NCI-H82 treated with DMSO at 0.1 percent for 48 hours (cell line): ENCODE data around the gene DDX3X.
"Not testable (repeated sequence)": the region's sequence is repeated elsewhere in the genome, so short reads cannot be mapped to it uniquely, and the experiment has no call there.

ENCODE experiments used
- DNase-seq: peaks from one replicate; lab custom pipeline; 2025; ENCODE audit not compliant: unreplicated experiment; lab: John Stamatoyannopoulos, UW

Gene DDX3X

DNA sequence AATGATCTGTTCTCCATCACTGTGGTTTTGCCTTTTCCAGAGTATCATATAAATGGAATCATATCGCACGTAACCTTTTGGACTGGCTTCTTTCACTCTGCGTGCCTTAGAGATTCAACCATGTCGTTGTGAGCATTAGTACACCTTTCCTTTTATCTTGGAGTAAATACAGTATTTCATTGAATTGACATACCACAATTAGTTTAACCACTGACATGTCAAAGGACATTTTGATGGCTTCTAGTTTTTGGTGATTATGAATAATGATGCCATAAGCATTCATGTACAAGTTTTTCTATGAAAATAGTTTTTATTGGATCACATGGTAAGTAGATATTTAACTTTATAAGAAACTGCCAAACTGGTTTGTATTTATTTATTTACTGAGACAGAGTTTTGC lies 35.2 kb downstream of the DDX3X start:
- no peak for DNase-seq

- not testable (repeated sequence) for DNase-seq
These were observed 37.6 kb downstream of the DDX3X start for GRCh38 chrX:41371575-41371974.

DNA sequence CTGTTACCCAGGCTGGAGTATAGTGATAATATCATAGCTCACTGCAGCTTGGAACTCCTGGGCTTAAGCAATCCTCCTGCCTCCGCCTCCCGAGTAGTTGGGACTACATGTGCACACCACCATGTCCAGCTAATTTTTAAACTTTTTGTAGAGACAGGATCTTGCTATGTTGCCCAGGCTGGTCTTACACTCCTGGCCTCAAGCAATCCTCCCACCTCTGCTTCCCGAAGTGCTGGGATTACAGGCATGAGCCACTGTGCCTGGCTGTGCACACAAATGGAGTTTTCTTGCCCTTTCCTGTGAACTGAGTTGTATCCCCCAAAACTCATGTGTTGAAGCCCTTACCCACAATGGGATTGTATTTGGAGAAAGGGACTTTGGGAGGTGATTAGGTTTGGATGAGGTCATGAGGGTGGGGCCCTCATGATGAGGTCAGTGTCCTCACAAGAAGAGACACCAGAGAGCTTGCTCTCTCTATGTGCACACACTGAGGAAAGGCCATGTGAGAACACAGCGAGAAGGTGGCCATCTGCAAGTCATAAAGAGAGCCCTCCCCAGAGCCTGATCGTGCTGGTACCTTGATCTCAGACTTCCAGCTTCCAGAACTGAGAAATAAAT lies 40.1 kb downstream of the DDX3X start:
- no peak for DNase-seq

DNA sequence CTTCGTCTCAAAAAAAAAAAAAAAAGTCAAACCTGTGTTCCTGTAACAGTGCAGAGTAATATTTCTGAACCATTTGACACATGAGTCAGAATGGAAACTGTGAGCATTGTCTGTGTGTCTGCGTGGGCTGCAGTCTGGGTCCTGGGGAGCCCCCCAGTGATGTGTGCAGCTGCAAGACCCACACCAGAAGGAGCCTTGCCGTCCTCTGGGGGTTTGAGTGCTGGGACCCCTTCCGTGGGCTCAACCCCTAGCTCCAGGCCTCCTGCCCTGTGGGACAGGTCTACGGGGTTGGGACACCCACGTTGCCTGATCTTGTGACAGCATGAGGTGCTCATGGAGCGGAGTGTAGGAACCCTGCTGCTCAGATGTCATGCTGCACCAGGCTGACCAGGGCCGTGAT lies 43.7 kb downstream of the DDX3X start:
- no peak for DNase-seq

DNA sequence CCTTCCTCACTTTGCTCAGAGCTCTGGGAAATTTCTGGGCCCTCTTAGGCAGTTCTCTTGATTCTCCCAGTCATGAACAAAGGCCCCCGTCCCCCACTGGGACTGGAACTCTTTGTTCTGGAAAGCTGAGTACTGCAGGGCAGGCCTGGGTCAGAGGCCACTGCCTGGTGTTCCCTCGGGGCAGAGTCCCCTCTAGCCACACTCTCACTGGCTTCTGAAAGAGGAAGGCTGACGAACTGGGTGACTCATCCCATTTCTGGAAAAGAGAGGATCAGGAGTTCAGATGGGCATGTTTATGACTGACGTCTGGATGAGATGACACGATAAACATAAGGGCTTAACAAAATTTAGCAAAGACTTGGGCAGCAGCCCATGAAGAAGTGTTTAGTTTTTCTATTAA lies 47.7 kb downstream of the DDX3X start:
- DNase-seq, result no peak

- no peak for DNase-seq
These were observed 49.0 kb downstream of the DDX3X start for GRCh38 chrX:41382714-41383645.

DNA sequence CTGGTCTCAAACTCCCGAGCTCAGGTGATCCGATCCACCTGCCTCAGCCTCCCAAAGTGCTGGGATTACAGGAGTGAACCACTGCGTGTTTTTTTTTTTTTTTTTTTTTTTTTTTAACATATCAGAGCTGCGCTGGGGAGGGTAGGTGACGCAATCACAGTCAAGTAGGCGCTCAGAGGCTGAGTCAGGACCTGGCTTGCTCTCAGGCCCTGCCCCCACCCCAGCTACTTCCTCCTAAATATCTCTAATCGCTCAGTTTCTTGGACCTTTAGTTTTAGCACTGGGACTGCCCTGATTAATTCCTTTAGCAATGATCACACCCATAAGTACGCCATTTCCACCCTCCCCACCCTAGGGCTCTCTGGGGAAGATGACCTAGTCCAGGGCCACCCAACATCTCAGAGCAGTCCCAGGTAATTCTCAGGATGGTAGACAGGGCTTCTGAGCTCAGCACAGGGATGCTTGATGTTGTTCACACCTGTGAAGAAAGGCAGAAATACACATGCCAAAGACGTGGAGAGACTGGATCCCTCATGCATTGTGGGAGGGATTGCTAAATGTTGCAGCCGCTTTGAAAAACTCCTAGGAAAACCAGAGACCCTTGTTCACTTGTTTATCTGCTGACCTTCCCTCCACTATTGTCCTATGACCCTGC lies 50.2 kb downstream of the DDX3X start:
- no peak for DNase-seq

- no peak for DNase-seq
These were observed 52.4 kb downstream of the DDX3X start for GRCh38 chrX:41386222-41386990.

- DNase-seq, result no peak
These were observed 54.6 kb downstream of the DDX3X start for GRCh38 chrX:41388543-41388942.

DNA sequence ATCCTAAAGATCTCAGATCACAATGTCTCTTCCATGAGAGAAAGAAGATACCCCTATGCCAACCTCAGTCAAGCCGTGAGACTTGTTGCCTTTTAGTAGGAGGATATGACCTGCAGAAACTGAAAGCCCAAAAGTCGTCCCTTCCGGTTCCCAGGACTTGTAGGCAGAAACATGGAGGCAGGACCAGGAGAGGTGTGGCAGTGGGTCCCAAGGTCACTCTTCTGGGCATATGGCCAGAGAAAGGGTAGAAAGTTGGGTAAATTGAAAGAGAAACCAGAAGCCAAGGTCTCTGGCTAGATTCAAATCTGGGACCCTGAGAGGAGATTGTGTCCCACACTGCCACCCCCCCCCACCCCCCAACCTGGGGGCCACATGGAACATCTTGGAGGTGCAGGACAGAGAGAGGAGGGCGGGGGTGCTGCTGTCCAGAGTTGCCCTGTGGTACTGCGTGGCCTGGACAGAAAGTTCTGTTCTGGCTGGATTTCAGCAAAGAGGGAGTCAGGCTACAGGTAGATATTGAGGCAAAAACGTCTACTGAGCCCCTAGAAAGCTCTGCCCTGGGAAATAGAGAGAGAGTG lies 55.4 kb downstream of the DDX3X start:
- no peak for DNase-seq

DNA sequence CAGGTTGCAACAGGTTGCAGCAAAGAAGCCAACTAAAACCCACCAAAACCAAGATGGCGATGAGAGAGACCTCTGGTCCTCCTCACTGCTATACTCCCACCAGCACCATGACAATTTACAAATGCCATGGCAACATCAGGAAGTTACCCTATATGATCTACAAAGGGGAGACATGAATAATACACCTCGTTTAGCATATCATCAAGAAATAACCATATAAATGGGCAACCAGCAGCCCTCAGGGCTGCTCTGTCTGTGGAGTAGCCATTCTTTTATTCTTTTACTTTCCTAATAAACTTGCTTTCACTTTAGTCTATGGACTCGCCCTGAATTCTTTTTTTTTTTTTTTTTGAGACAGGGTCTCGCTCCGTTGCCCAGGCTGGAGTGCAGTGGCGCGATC lies 56.6 kb downstream of the DDX3X start:
- DNase-seq, result not testable (repeated sequence)

DNA sequence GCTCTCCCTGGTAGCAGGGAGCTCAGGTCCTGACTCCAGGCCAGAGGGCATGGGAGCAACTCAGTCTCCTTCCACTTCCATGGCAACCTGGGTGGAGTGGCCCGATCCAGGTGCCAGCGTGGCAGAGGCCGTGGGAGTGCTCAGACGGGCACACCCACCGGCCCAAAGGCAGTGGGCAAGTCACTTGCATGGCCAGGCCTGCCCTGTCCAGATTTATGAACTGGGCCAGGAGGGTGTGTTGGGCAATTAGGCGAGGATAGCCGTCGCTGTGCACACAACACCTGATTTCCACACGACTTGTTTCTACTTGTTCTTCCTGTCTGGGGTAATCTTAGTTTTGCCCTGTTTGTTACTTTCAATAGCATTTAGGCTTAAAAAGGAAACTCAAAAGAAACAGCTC lies 57.6 kb downstream of the DDX3X start:
- DNase-seq, result no peak

DNA sequence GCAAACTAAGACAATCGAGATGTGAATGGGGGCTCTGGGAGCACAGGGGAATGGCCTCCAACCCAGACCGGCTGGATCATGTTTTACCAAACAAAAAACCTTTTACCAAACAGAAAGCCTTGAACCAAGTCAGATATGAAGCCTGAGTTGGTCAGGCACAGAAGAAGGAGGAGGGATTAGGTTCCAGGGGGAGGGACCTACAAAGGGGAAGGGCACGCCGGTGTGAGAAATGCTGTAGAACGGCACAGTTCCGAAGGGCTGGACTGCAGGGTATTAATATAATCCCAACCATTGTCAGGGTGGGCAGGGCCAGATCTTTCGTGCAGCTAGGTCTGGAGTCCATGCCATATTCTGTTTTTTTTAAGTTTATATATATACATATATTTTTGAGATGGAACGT lies 60.3 kb downstream of the DDX3X start:
- no peak for DNase-seq

- DNase-seq, result no peak
These were observed 63.3 kb downstream of the DDX3X start for GRCh38 chrX:41397219-41397618.

DNA sequence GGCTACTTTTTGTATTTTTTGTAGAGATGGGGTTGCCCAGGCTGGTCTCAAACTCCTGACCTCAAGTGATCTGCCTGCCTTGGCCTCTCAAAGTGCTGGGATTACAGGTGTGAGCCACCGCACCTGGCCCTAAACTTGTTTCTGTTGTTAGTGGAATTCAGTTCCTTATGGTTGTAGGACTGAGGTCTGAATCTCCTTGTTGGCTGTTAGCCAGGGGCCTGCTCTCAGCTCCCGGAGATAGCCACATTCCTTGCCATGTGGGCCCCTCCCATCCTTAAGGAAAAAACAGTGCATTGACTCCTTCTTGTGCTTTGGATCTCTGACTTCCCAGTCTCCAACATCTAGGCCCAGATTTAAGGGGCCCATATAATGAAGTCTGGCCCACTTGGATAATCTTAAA lies 63.8 kb downstream of the DDX3X start:
- no peak for DNase-seq

DNA sequence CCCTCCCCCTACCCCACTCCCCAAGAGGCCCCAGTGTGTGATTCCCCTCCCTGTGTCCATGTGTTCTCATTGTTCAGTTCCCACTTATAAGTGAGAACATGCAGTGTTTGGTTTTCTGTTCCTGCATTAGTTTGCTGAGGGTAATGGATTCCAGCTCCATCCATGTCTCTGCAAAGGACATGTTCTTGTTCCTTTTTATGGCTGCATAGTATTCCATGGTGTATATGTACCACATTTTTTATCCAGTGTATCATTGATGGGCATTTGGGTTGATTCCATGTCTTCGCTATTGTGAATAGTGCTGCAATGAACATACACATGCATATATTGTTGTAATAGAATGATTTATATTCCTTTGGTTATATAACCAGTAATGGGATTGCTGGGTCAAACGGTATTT lies 68.6 kb downstream of the DDX3X start:
- not testable (repeated sequence) for DNase-seq

GRCh38 chrX:41405551-41405950 lies 71.6 kb downstream of the DDX3X start:
- DNase-seq, result no peak

GRCh38 chrX:41406201-41406600 lies 72.2 kb downstream of the DDX3X start:
- no peak for DNase-seq

DNA sequence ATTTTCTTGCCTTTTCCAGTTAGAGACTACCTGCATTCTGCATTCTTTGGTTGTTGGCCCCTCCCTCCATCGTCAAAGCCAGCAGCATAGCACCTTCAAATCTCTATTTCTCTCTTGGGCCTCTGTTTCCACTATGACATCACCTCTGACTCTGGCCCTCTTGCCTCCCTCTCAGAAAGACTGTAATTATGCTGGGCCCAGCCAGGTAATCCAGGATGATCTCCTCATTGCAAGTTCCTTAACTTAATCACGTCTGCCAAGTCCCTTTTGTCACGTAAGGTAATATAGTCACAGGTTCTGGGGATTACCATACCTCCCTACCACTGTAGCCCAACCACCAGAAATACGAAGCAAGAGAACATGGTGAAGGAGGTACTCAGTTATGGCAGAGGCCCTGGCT lies 73.9 kb downstream of the DDX3X start:
- no peak for DNase-seq

- DNase-seq, result no peak
These were observed 74.6 kb downstream of the DDX3X start for GRCh38 chrX:41408576-41408975.

- DNase-seq, result no peak
These were observed 75.0 kb downstream of the DDX3X start for GRCh38 chrX:41409006-41409405.
